Activated T-cell treated with anti-CD3 and anti-CD28 coated beads, Interleukin-2, amount 50 U/mL, for 72 hours (primary cell): ENCODE results near the gene TAF11L4. TPM values are rescaled to one million over a fixed set of nuclear protein-coding genes. Genes with fewer than 3 reads are reported as not detected.
"Not testable (repeated sequence)": the region's sequence is repeated elsewhere in the genome, so short reads cannot be mapped to it uniquely, and the experiment has no call there.

Experiments
- ATAC-seq, 2 donors: fragments of 150-1000 bp; cut with Tn5 transposase; replicated peaks in 1 of 2; 2 replicates each; pipeline ENCODE4 v1.10.0; 2021; ENCODE audit warnings: moderate library complexity in 2 of 2, mild to moderate bottlenecking in 1 of 2
- DNase-seq, 2 donors: peaks; one replicate each; pipeline ENCODE4 v3.0.0; 2021 to 2022; ENCODE audit warnings: mixed read lengths in 1 of 2
- H3K27ac Mint-ChIP-seq: one replicate; pipeline ENCODE4 v1.8.0; 2022; ENCODE audit warnings: mild to moderate bottlenecking, moderate library complexity, mixed read lengths
- H3K27me3 Mint-ChIP-seq: one replicate; pipeline ENCODE4 v1.8.0; 2022; ENCODE audit warnings: low read depth, mixed read lengths
- H3K36me3 Mint-ChIP-seq, 2 donors: one replicate each; pipeline ENCODE4 v1.8.0; 2022; ENCODE audit warnings: mixed read lengths in 2 of 2, mild to moderate bottlenecking in 1 of 2; ENCODE audit not compliant: insufficient read depth in 2 of 2
- H3K4me1 Mint-ChIP-seq: one replicate; pipeline ENCODE4 v1.8.0; 2022; ENCODE audit warnings: low read depth, mixed read lengths
- H3K4me3 Mint-ChIP-seq, 2 donors: one replicate each; pipeline ENCODE4 v1.8.0; 2022; ENCODE audit warnings: mild to moderate bottlenecking in 2 of 2, mixed read lengths in 2 of 2, moderate library complexity in 2 of 2
- H3K9me3 Mint-ChIP-seq, 2 donors: one replicate each; pipeline ENCODE4 v1.8.0; 2022; ENCODE audit warnings: mixed read lengths in 2 of 2
- total RNA-seq, 2 donors: library from RNA; stranded (reverse); gene quantifications; one replicate each; pipeline ENCODE4 v1.2.3, GENCODE V29; 2022

Gene TAF11L4
- total RNA-seq, 2 donors from 2014 or later: not detected

DNA sequence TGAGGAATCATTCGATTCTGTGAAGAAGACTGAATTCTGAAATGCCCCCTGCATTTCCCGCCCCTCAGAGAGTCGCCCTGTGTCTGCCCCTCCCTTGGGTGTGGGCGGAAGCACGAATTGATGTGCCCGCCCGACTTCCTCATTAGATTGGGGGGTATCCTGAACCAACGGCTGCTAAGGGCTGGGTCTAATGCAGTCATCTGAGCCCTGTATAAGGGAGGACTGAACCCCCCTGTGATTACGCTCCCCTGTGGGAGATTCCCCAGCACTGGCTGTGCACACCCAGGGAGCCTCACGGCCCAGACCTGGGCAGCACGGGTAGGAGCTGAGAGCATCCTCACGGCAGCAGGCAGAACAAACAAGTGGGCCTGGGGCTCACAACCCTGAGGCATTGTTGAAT is 4.1 kb upstream of the TAF11L4 start:
- H3K36me3 Mint-ChIP-seq, H3K9me3 Mint-ChIP-seq, H3K27ac Mint-ChIP-seq, H3K4me1 Mint-ChIP-seq, ATAC-seq, H3K27me3 Mint-ChIP-seq, DNase-seq, H3K4me3 Mint-ChIP-seq: not testable (repeated sequence)

DNA sequence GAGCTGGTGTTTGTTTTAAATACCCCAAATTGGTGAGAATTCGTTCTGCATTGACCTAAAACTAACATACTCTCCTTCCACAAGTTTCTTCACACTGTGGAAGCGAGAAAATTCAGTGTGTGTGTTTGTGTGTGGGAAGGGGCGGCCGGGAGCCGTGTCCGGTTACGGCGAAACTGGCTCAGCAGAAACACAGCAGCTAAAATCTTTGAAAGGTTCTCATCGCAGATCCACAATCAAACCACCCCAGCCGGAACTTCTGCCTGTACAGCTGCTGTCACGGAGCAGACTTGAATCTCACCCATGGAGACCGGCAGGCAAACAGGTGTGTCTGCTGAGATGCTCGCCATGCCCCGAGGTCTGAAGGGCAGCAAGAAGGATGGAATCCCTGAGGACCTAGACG is 3.5 kb upstream of the TAF11L4 start, which contains the start of gene TAF11L3:
TAF11L3 (plus strand) TSS at position 301 of the 400 bp plus-strand sequence.
- not testable (repeated sequence) for ATAC-seq, H3K4me1 Mint-ChIP-seq, H3K9me3 Mint-ChIP-seq, H3K4me3 Mint-ChIP-seq, DNase-seq, H3K27ac Mint-ChIP-seq, H3K27me3 Mint-ChIP-seq, H3K36me3 Mint-ChIP-seq

DNA sequence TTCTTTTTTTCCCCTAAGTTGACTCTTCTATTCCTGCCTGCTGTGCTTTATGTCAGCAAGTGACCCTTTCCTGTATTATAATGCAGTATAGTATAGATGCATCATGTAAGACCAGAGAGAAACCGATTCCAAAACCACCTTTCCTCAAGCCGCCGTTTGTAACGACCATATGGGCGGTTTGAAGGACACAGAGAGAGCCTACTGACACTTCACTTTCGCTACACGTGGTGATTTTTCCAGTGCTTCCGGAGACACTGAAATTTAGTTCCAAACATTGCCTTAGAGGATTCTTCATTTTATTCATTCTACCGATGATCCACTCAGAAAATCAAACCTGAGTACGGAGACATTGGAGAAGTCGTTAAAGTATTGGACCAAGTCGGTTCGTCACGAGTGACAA is 2.1 kb upstream of the TAF11L4 start:
- not testable (repeated sequence) for H3K27me3 Mint-ChIP-seq, H3K36me3 Mint-ChIP-seq, H3K4me3 Mint-ChIP-seq, H3K27ac Mint-ChIP-seq, H3K4me1 Mint-ChIP-seq, DNase-seq, ATAC-seq, H3K9me3 Mint-ChIP-seq

DNA sequence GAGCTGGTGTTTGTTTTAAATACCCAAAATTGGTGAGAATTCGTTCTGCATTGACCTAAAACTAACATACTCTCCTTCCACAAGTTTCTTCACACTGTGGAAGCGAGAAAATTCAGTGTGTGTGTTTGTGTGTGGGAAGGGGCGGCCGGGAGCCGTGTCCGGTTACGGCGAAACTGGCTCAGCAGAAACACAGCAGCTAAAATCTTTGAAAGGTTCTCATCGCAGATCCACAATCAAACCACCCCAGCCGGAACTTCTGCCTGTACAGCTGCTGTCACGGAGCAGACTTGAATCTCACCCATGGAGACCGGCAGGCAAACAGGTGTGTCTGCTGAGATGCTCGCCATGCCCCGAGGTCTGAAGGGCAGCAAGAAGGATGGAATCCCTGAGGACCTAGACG is 3.3 kb downstream of the TAF11L4 start, which contains the start of gene TAF11L5:
TAF11L5 (plus strand) TSS at position 301 of the 400 bp plus-strand sequence.
- ATAC-seq: not testable (repeated sequence)

DNA sequence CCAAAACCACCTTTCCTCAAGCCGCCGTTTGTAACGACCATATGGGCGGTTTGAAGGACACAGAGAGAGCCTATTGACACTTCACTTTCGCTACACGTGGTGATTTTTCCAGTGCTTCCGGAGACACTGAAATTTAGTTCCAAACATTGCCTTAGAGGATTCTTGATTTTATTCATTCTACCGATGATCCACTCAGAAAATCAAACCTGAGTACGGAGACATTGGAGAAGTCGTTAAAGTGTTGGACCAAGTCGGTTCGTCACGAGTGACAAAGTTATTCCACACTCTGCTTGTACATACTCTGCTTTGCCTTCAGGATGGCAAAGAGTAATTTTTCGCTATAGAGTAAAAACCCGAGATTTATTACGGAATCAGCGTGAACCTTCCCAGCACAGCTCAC is 4.9 kb downstream of the TAF11L4 start:
- H3K36me3 Mint-ChIP-seq, H3K4me1 Mint-ChIP-seq: not testable (repeated sequence)

More for the DNA sequence above, 3.3 kb downstream of the TAF11L4 start, which contains the start of gene TAF11L5:
- not testable (repeated sequence) for H3K36me3 Mint-ChIP-seq, H3K27me3 Mint-ChIP-seq, H3K9me3 Mint-ChIP-seq, H3K4me1 Mint-ChIP-seq, H3K4me3 Mint-ChIP-seq, H3K27ac Mint-ChIP-seq, DNase-seq

DNA sequence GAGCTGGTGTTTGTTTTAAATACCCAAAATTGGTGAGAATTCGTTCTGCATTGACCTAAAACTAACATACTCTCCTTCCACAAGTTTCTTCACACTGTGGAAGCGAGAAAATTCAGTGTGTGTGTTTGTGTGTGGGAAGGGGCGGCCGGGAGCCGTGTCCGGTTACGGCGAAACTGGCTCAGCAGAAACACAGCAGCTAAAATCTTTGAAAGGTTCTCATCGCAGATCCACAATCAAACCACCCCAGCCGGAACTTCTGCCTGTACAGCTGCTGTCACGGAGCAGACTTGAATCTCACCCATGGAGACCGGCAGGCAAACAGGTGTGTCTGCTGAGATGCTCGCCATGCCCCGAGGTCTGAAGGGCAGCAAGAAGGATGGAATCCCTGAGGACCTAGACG is 6.8 kb downstream of the TAF11L4 start, which contains the start of gene TAF11L6:
TAF11L6 (plus strand) TSS at position 301 of the 400 bp plus-strand sequence.
- H3K4me3 Mint-ChIP-seq, H3K4me1 Mint-ChIP-seq, H3K9me3 Mint-ChIP-seq, DNase-seq, ATAC-seq, H3K27me3 Mint-ChIP-seq, H3K36me3 Mint-ChIP-seq, H3K27ac Mint-ChIP-seq: not testable (repeated sequence)

More for the DNA sequence above, 4.9 kb downstream of the TAF11L4 start:
- H3K4me3 Mint-ChIP-seq, ATAC-seq, H3K27ac Mint-ChIP-seq, H3K27me3 Mint-ChIP-seq, H3K9me3 Mint-ChIP-seq: not testable (repeated sequence)
- DNase-seq: peak in 1 of 2 donors; percentile 1

Other genes starting within 250 kb of the TAF11L4 start
- not detected for gene TAF11L2, start 23.6 kb upstream of the TAF11L4 start, total RNA-seq
- not detected for gene TAF11L3, start 3.4 kb upstream of the TAF11L4 start, total RNA-seq
- gene TAF11L5, start 3.4 kb downstream of the TAF11L4 start, total RNA-seq: not detected
- gene TAF11L6, start 6.9 kb downstream of the TAF11L4 start, total RNA-seq: not detected
- gene TAF11L7, start 64.0 kb downstream of the TAF11L4 start, total RNA-seq: not detected
- not detected for gene TAF11L8, start 69.2 kb downstream of the TAF11L4 start, total RNA-seq
- gene TAF11L9, start 72.6 kb downstream of the TAF11L4 start, total RNA-seq: not detected
- not detected for gene TAF11L10, start 76.0 kb downstream of the TAF11L4 start, total RNA-seq
- not detected for gene TAF11L11, start 82.4 kb downstream of the TAF11L4 start, total RNA-seq
- not detected for gene TAF11L12, start 88.6 kb downstream of the TAF11L4 start, total RNA-seq
- not detected for gene TAF11L13, start 110.3 kb downstream of the TAF11L4 start, total RNA-seq
- not detected for gene TAF11L14, start 112.7 kb downstream of the TAF11L4 start, total RNA-seq